ENCODE data around the gene MAML2.

Gene MAML2

GRCh38 chr11:96002754-96003290, 340.2 kb downstream of the MAML2 start:
- TF ChIP-seq ZFX (IDR thresholded peaks at IDR 0.05; ENCODE audit: borderline replicate concordance) (no peak), CTCF (IDR thresholded peaks at IDR 0.05) (no peak)
- no peak overlapping the region for H3K27ac ChIP-seq

- TF ChIP-seq ZFX (IDR thresholded peaks at IDR 0.05; ENCODE audit: borderline replicate concordance) (no peak), CTCF (IDR thresholded peaks at IDR 0.05) (no peak)
These were observed 340.7 kb downstream of the MAML2 start for GRCh38 chr11:96002339-96002738.

GRCh38 chr11:96001037-96001436, 342.0 kb downstream of the MAML2 start:
- TF ChIP-seq ZFX (IDR thresholded peaks at IDR 0.05; ENCODE audit: borderline replicate concordance) (no peak), CTCF (IDR thresholded peaks at IDR 0.05) (no peak)

More at GRCh38 chr11:96002339-96002738, 340.7 kb downstream of the MAML2 start:
- no peak overlapping the region for H3K27ac ChIP-seq

GRCh38 chr11:95999711-96000406, 343.1 kb downstream of the MAML2 start:
- H3K27ac ChIP-seq = no peak overlapping the region
- TF ChIP-seq ZFX (IDR thresholded peaks at IDR 0.05; ENCODE audit: borderline replicate concordance) (no peak), CTCF (IDR thresholded peaks at IDR 0.05) (no peak)

More at GRCh38 chr11:96001037-96001436, 342.0 kb downstream of the MAML2 start:
- H3K27ac ChIP-seq = no peak overlapping the region

GRCh38 chr11:95996621-95997235, 346.3 kb downstream of the MAML2 start:
- no peak for TF ChIP-seq CTCF (IDR thresholded peaks at IDR 0.05)
- no peak for TF ChIP-seq ZFX (IDR thresholded peaks at IDR 0.05; ENCODE audit: borderline replicate concordance)
- H3K27ac ChIP-seq = no peak overlapping the region

GRCh38 chr11:95994329-95994728, 348.7 kb downstream of the MAML2 start:
- TF ChIP-seq CTCF (IDR thresholded peaks at IDR 0.05) (no peak), ZFX (IDR thresholded peaks at IDR 0.05; ENCODE audit: borderline replicate concordance) (no peak)
- H3K27ac ChIP-seq = no peak overlapping the region

All from 22Rv1 (cell line).